PC-3 (cell line): Measurements from ENCODE around the gene HOGA1. TPM values are rescaled to one million over a fixed set of nuclear protein-coding genes. Genes with fewer than 3 reads are reported as not detected.

ENCODE experiments used
- ATAC-seq: fragments of 200-7000 bp; cut with Tn5 transposase; 2 replicates; pipeline ENCODE4 v1.9.1; 2020; ENCODE audit warnings: mild to moderate bottlenecking, moderate library complexity
- BruUV-seq: library from RNA; stranded (reverse); fragments of 400-500 nt; replicated peaks from 2 replicates; lab custom pipeline; 2021; lab: Mats Ljungman, UMichigan
- CTCF ChIA-PET: fragments of 300-600 bp; sonication (Branson Sonifier 250); formaldehyde crosslinking; loops from one replicate; lab custom pipeline; 2022; ENCODE audit warnings: antibody characterized with exemption; lab: Charles Lee
- POLR2A ChIA-PET: fragments of 300-600 bp; sonication (Branson Sonifier 250); formaldehyde crosslinking; loops from one replicate; lab custom pipeline; 2022; ENCODE audit warnings: antibody characterized with exemption; ENCODE audit not compliant: unreplicated experiment; lab: Charles Lee
- DNase-seq: peaks from one replicate; pipeline ENCODE4 v3.0.0-alpha.2; 2015
- H2AFZ ChIP-seq: fragments of 300-600 bp; sonication (generic); 2 replicates; pipeline ENCODE4 v1.6.0; 2016; ENCODE audit warnings: antibody characterized with exemption, low read length
- H3F3A ChIP-seq: fragments of 300-600 bp; sonication (generic); one replicate; pipeline ENCODE4 v1.6.0; 2017; ENCODE audit warnings: antibody characterized with exemption, low read length, control low read depth, mild to moderate bottlenecking; ENCODE audit not compliant: unreplicated experiment
- H3K27ac ChIP-seq: fragments of 300-600 bp; sonication (generic); 2 replicates; pipeline ENCODE4 v1.5.1; 2016; ENCODE audit warnings: mild to moderate bottlenecking, low read length
- H3K27me3 ChIP-seq: fragments of 300-600 bp; sonication (generic); 2 replicates; pipeline ENCODE4 v1.6.1; 2016; ENCODE audit warnings: low read length, mixed read lengths
- H3K36me3 ChIP-seq: fragments of 300-600 bp; sonication (generic); 2 replicates; pipeline ENCODE4 v1.6.1; 2016; ENCODE audit warnings: low read depth, mixed run types, low read length, mixed read lengths
- H3K4me1 ChIP-seq: fragments of 300-600 bp; sonication (generic); 2 replicates; pipeline ENCODE4 v1.5.1; 2016; ENCODE audit warnings: low read length; ENCODE audit not compliant: insufficient read depth
- H3K4me2 ChIP-seq: fragments of 300-600 bp; sonication (generic); 2 replicates; pipeline ENCODE4 v1.6.0; 2016; ENCODE audit warnings: low read length
- H3K4me3 ChIP-seq: fragments of 300-600 bp; sonication (generic); 2 replicates; pipeline ENCODE4 v1.5.1; 2016; ENCODE audit warnings: mild to moderate bottlenecking, low read length, mixed read lengths
- H3K79me2 ChIP-seq: fragments of 300-600 bp; sonication (generic); 2 replicates; pipeline ENCODE4 v1.6.1; 2017; ENCODE audit warnings: low read length, mixed read lengths
- H3K9ac ChIP-seq: fragments of 300-600 bp; sonication (generic); 2 replicates; pipeline ENCODE4 v1.6.0; 2016; ENCODE audit warnings: mild to moderate bottlenecking, low read length
- H3K9me2 ChIP-seq: fragments of 300-600 bp; sonication (generic); replicated peaks from 2 replicates; pipeline ENCODE4 v1.6.1; 2016; ENCODE audit warnings: mixed run types, low read length, mixed read lengths
- H3K9me3 ChIP-seq: fragments of 300-600 bp; sonication (generic); 2 replicates; pipeline ENCODE4 v1.6.1; 2016; ENCODE audit warnings: low read length, mixed read lengths
- H4K20me1 ChIP-seq: fragments of 300-600 bp; sonication (generic); 2 replicates; pipeline ENCODE4 v1.6.1; 2016; ENCODE audit warnings: low read length, mixed read lengths
- EZH2 ChIP-seq: fragments of 300-600 bp; sonication (generic); IDR thresholded peaks from one replicate; pipeline ENCODE4 v1.6.1; 2017; ENCODE audit warnings: antibody characterized with exemption, mild to moderate bottlenecking, low read length; ENCODE audit not compliant: unreplicated experiment
- EZH2phosphoT487 ChIP-seq: fragments of 300-600 bp; sonication (generic); IDR thresholded peaks from 2 replicates; pipeline ENCODE4 v1.6.1; 2018; ENCODE audit warnings: mild to moderate bottlenecking, antibody characterized with exemption, low read length, borderline replicate concordance
- intact Hi-C: fragments of 100-400 bp; cut with micrococcal nuclease; formaldehyde crosslinking; loops from 2 replicates; pipeline ENCODE4 v1.9.0; 2023
- total RNA-seq: library from RNA; depleted of rRNA; stranded (reverse); fragments of >200 nt; gene quantifications from 2 replicates; pipeline ENCODE4 v1.2.3, GENCODE V29; 2014
- TF ChIP-seq, protein P1 (sequence below): fragments of 300-600 bp; sonication (generic); conservative IDR thresholded peaks from 2 replicates; pipeline ENCODE4 v1.5.1; 2017; ENCODE audit warnings: antibody characterized with exemption, low read depth, mild to moderate bottlenecking, low read length

HOGA1 gene
- total RNA-seq, 1 experiment from 2014 or later = 0.15 TPM

GRCh38 chr10:97570789-97571471 lies 13.3 kb upstream of the HOGA1 start:
- H3K4me3 ChIP-seq = no peak overlapping the region

GRCh38 chr10:97571622-97572021 lies 12.6 kb upstream of the HOGA1 start:
- Histone ChIP-seq H3K4me2 (peak overlapping the region; percentile 67), H3K9me2 (no peaks in the 10 kb centered on the region), H3F3A (peaks cover 4% of the 10 kb centered on the region), H3K4me3 (no peak overlapping the region), H3K36me3 (no peaks in the 10 kb centered on the region), H3K79me2 (no peaks in the 10 kb centered on the region), H4K20me1 (no peaks in the 10 kb centered on the region), H3K27ac (peak overlapping the region; percentile 73), H3K4me1 (peaks cover 44% of the 10 kb centered on the region), H3K9me3 (no peaks in the 10 kb centered on the region), H3K9ac (no peak overlapping the region), H3K27me3 (no peaks in the 10 kb centered on the region), H2AFZ (no peak overlapping the region)
- TF ChIP-seq EZH2 (no peak), EZH2phosphoT487 (no peak)
- TF ChIP-seq, protein P1, sequence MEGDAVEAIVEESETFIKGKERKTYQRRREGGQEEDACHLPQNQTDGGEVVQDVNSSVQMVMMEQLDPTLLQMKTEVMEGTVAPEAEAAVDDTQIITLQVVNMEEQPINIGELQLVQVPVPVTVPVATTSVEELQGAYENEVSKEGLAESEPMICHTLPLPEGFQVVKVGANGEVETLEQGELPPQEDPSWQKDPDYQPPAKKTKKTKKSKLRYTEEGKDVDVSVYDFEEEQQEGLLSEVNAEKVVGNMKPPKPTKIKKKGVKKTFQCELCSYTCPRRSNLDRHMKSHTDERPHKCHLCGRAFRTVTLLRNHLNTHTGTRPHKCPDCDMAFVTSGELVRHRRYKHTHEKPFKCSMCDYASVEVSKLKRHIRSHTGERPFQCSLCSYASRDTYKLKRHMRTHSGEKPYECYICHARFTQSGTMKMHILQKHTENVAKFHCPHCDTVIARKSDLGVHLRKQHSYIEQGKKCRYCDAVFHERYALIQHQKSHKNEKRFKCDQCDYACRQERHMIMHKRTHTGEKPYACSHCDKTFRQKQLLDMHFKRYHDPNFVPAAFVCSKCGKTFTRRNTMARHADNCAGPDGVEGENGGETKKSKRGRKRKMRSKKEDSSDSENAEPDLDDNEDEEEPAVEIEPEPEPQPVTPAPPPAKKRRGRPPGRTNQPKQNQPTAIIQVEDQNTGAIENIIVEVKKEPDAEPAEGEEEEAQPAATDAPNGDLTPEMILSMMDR = no peak
- ATAC-seq = peak; percentile 67
- ChIA-PET POLR2A (no interaction called here), CTCF (interaction anchor here (0.5 to 1.7 kb wide), 2 partner anchors 41 to 46 kb away, joined by 9 to 10 read pairs; no protein-coding TSS in a partner anchor)
- no TSS peak for BruUV-seq
- intact Hi-C loops = no loop called here
- peak; percentile 88 for DNase-seq

More at GRCh38 chr10:97570789-97571471, 13.3 kb upstream of the HOGA1 start:
- H3F3A ChIP-seq = peaks cover 4% of the 10 kb centered on the region
- ATAC-seq (no peak), DNase-seq (no peak)
- no peaks in the 10 kb centered on the region for H3K9me3 ChIP-seq
- CTCF ChIA-PET = interaction anchor here (0.5 to 1.7 kb wide), 2 partner anchors 42 to 47 kb away, joined by 9 to 10 read pairs; no protein-coding TSS in a partner anchor
- no peaks in the 10 kb centered on the region for H3K9me2 ChIP-seq
- H3K27me3 ChIP-seq = no peaks in the 10 kb centered on the region
- peak overlapping the region; percentile 49 for H3K27ac ChIP-seq
- TF ChIP-seq, protein P1 = no peak
- TF ChIP-seq EZH2 (no peak), EZH2phosphoT487 (no peak)
- no peaks in the 10 kb centered on the region for H3K79me2 ChIP-seq
- no peak overlapping the region for H2AFZ ChIP-seq
- intact Hi-C loops = no loop called here
- H3K9ac ChIP-seq = no peak overlapping the region
- H3K4me1 ChIP-seq = peaks cover 50% of the 10 kb centered on the region
- BruUV-seq = TSS peak; percentile 63
- POLR2A ChIA-PET = no interaction called here
- peak overlapping the region; percentile 67 for H3K4me2 ChIP-seq
- no peaks in the 10 kb centered on the region for H4K20me1 ChIP-seq
- no peaks in the 10 kb centered on the region for H3K36me3 ChIP-seq
